Measurements from ENCODE around the gene PPP1R13B. TPM values are rescaled to one million over a fixed set of nuclear protein-coding genes. Genes with fewer than 3 reads are reported as not detected.

PPP1R13B gene
- total and polyA plus RNA-seq, 2 experiments from 2014 or later, result 2.0 to 8.5 TPM

DNA sequence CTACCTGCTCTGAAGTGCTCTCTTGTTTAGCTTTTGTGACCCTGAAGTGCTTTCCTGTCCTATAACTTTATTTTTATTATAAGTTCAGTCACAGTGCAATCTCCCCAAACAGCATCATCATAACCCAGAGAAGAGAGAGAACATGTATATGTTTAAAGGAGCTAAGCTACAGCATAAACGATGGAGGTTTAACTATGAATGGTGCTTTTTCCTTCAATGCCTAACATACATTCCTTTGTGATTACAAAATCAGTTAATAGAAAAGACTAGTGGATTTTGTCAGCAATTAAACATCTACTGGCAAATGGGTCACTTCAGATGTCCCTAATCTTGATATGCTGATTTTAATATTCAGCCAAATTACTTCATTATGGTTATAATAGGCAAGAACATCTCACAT, 85.3 kb downstream of the PPP1R13B start:
- H3K9me3 Mint-ChIP-seq, result no peaks in the 10 kb centered on the region

DNA sequence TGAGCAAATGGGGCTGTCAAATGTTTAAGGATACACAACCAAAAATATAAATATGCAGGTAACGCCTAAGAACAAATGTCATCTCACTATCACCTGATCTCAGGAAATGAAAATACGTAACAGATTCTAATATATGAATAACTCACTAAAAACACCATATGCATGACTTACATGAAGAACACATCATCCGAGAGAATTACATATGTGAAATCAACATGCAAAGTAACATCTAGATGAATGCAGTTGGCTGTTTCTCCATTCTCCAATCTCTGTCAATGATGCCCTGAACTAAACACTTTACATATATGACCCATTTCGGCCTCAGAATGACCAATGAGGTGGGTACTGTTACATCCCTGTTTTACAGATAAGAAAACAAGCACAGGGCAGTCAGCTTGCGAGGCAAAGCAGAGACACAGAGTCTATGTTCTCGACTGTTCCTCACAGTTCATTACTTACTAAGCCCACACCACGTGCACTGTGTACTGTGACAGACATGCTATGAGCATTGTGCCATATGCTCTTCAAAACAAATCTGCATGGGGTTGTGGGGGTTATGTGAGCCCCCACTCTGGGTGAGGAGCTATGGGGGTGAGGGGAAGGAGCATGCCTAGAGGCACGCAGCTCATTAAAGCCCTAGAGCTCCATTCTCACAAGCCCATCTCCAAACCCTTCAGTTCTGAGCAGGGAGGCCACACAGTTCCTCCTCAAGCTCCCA, 89.2 kb downstream of the PPP1R13B start:
- Histone ChIP-seq H3K4me1 (ENCODE audit: insufficient read depth) (peaks cover 12% of the 10 kb centered on the region), H2AFZ (no peak overlapping the region), H3K36me3 (ENCODE audit: insufficient read depth) (no peaks in the 10 kb centered on the region), H3K79me2 (replicated peaks; ENCODE audit: insufficient read depth) (no peaks in the 10 kb centered on the region), H3F3A (replicated peaks; ENCODE audit: low read depth) (0 out of 2 replicates have a peak, but pooled peaks cover 3% of the 10 kb centered on the region), H3K4me3 (no peak overlapping the region), H3K4me2 (no peak overlapping the region), H3K9me2 (ENCODE audit: insufficient read depth) (no peaks in the 10 kb centered on the region), H3K27ac (ENCODE audit: low read depth) (no peak overlapping the region), H3K27me3 (ENCODE audit: insufficient read depth) (no peaks in the 10 kb centered on the region), H4K20me1 (replicated peaks; ENCODE audit: insufficient read depth) (no peaks in the 10 kb centered on the region)
- no peaks in the 10 kb centered on the region for H3K9me3 Mint-ChIP-seq
- H3K4me1 Mint-ChIP-seq, result peaks cover 10% of the 10 kb centered on the region
- no peak for ATAC-seq
- DNase-seq (ENCODE audit: low spot score), result no peak
- no peak overlapping the region for H3K27ac Mint-ChIP-seq
- H3K27me3 Mint-ChIP-seq (ENCODE audit: insufficient read depth, low read depth, poor library complexity), result no peaks in the 10 kb centered on the region
- no peaks in the 10 kb centered on the region for H3K36me3 Mint-ChIP-seq (ENCODE audit: low read depth)
- H3K4me3 Mint-ChIP-seq, result no peak overlapping the region
- TF ChIP-seq CREB1 (CRISPR knock-in tag; IDR thresholded peaks at IDR 0.05; ENCODE audit: low read depth), result no peak
- TF ChIP-seq STAT1 (IDR thresholded peaks at IDR 0.05; ENCODE audit: unreplicated experiment), result no peak
- TF ChIP-seq NANOG (IDR thresholded peaks at IDR 0.05; ENCODE audit: borderline replicate concordance), result no peak
- no peak for TF ChIP-seq ZNF331 (CRISPR knock-in tag; IDR thresholded peaks at IDR 0.05; ENCODE audit: low read depth)
- TF ChIP-seq ZNF114 (CRISPR knock-in tag; IDR thresholded peaks at IDR 0.05), result no peak
- no peak for TF ChIP-seq POLR2AphosphoS5 (IDR thresholded peaks at IDR 0.05; ENCODE audit: low read depth)
- TF ChIP-seq, protein P1, sequence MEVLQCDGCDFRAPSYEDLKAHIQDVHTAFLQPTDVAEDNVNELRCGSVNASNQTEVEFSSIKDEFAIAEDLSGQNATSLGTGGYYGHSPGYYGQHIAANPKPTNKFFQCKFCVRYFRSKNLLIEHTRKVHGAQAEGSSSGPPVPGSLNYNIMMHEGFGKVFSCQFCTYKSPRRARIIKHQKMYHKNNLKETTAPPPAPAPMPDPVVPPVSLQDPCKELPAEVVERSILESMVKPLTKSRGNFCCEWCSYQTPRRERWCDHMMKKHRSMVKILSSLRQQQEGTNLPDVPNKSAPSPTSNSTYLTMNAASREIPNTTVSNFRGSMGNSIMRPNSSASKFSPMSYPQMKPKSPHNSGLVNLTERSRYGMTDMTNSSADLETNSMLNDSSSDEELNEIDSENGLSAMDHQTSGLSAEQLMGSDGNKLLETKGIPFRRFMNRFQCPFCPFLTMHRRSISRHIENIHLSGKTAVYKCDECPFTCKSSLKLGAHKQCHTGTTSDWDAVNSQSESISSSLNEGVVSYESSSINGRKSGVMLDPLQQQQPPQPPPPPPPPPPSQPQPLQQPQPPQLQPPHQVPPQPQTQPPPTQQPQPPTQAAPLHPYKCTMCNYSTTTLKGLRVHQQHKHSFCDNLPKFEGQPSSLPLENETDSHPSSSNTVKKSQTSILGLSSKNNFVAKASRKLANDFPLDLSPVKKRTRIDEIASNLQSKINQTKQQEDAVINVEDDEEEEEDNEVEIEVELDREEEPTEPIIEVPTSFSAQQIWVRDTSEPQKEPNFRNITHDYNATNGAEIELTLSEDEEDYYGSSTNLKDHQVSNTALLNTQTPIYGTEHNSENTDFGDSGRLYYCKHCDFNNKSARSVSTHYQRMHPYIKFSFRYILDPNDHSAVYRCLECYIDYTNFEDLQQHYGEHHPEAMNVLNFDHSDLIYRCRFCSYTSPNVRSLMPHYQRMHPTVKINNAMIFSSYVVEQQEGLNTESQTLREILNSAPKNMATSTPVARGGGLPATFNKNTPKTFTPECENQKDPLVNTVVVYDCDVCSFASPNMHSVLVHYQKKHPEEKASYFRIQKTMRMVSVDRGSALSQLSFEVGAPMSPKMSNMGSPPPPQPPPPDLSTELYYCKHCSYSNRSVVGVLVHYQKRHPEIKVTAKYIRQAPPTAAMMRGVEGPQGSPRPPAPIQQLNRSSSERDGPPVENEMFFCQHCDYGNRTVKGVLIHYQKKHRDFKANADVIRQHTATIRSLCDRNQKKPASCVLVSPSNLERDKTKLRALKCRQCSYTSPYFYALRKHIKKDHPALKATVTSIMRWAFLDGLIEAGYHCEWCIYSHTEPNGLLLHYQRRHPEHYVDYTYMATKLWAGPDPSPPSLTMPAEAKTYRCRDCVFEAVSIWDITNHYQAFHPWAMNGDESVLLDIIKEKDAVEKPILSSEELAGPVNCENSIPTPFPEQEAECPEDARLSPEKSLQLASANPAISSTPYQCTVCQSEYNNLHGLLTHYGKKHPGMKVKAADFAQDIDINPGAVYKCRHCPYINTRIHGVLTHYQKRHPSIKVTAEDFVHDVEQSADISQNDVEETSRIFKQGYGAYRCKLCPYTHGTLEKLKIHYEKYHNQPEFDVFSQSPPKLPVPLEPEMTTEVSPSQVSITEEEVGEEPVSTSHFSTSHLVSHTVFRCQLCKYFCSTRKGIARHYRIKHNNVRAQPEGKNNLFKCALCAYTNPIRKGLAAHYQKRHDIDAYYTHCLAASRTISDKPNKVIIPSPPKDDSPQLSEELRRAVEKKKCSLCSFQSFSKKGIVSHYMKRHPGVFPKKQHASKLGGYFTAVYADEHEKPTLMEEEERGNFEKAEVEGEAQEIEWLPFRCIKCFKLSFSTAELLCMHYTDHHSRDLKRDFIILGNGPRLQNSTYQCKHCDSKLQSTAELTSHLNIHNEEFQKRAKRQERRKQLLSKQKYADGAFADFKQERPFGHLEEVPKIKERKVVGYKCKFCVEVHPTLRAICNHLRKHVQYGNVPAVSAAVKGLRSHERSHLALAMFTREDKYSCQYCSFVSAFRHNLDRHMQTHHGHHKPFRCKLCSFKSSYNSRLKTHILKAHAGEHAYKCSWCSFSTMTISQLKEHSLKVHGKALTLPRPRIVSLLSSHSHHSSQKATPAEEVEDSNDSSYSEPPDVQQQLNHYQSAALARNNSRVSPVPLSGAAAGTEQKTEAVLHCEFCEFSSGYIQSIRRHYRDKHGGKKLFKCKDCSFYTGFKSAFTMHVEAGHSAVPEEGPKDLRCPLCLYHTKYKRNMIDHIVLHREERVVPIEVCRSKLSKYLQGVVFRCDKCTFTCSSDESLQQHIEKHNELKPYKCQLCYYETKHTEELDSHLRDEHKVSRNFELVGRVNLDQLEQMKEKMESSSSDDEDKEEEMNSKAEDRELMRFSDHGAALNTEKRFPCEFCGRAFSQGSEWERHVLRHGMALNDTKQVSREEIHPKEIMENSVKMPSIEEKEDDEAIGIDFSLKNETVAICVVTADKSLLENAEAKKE (CRISPR knock-in tag; IDR thresholded peaks at IDR 0.05), result no peak
- no peak for TF ChIP-seq EZH2phosphoT487 (IDR thresholded peaks at IDR 0.05; ENCODE audit: unreplicated experiment)
- no peak for TF ChIP-seq CTCF (conservative IDR thresholded peaks at IDR 0.05; ENCODE audit: low read depth in 2 of 2)

More for the DNA sequence above, 85.3 kb downstream of the PPP1R13B start:
- Mint-ChIP-seq H3K27ac (no peak overlapping the region), H3K4me3 (no peak overlapping the region), H3K27me3 (ENCODE audit: insufficient read depth, low read depth, poor library complexity) (no peaks in the 10 kb centered on the region), H3K36me3 (ENCODE audit: low read depth) (no peaks in the 10 kb centered on the region), H3K4me1 (peaks cover 15% of the 10 kb centered on the region)
- ATAC-seq (no peak), DNase-seq (ENCODE audit: low spot score) (no peak)
- H2AFZ ChIP-seq, result no peak overlapping the region
- H3K4me3 ChIP-seq, result no peak overlapping the region
- TF ChIP-seq NANOG (IDR thresholded peaks at IDR 0.05; ENCODE audit: borderline replicate concordance), result no peak
- no peak for TF ChIP-seq JUNB (IDR thresholded peaks at IDR 0.05; ENCODE audit: unreplicated experiment)
- TF ChIP-seq STAT1 (IDR thresholded peaks at IDR 0.05; ENCODE audit: unreplicated experiment), result no peak
- TF ChIP-seq, protein P2, sequence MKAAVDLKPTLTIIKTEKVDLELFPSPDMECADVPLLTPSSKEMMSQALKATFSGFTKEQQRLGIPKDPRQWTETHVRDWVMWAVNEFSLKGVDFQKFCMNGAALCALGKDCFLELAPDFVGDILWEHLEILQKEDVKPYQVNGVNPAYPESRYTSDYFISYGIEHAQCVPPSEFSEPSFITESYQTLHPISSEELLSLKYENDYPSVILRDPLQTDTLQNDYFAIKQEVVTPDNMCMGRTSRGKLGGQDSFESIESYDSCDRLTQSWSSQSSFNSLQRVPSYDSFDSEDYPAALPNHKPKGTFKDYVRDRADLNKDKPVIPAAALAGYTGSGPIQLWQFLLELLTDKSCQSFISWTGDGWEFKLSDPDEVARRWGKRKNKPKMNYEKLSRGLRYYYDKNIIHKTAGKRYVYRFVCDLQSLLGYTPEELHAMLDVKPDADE (IDR thresholded peaks at IDR 0.05), result no peak
- no peak for TF ChIP-seq POLR2AphosphoS5 (IDR thresholded peaks at IDR 0.05; ENCODE audit: low read depth)
- H4K20me1 ChIP-seq (replicated peaks; ENCODE audit: insufficient read depth), result no peaks in the 10 kb centered on the region
- no peaks in the 10 kb centered on the region for H3K79me2 ChIP-seq (replicated peaks; ENCODE audit: insufficient read depth)
- no peaks in the 10 kb centered on the region for H3K9me2 ChIP-seq (ENCODE audit: insufficient read depth)
- no peak overlapping the region for H3K27ac ChIP-seq (ENCODE audit: low read depth)
- H3F3A ChIP-seq (replicated peaks; ENCODE audit: low read depth), result no peaks in the 10 kb centered on the region
- no peaks in the 10 kb centered on the region for H3K27me3 ChIP-seq (ENCODE audit: insufficient read depth)
- H3K4me2 ChIP-seq, result no peak overlapping the region
- H3K4me1 ChIP-seq (ENCODE audit: insufficient read depth), result peaks cover 12% of the 10 kb centered on the region
- no peaks in the 10 kb centered on the region for H3K36me3 ChIP-seq (ENCODE audit: insufficient read depth)

All from GM23338 (cell line).